HL-60 (cell line): ENCODE data around the gene ACYP2.

Experiments used
- DNase-seq, 2 experiments: peaks; one replicate each; pipeline ENCODE4 v3.0.0-alpha.2; 2010 to 2020; ENCODE audit warnings: low read depth in 1 of 2, low spot score in 1 of 2
- H3K27ac ChIP-seq: fragments of 250-450 bp; sonication (Bioruptor Pico); replicated peaks from 2 replicates; pipeline ENCODE4 v1.5.1; 2020; ENCODE audit warnings: mild to moderate bottlenecking, moderate library complexity
- H3K27me3 ChIP-seq: fragments of 250-450 bp; sonication (Bioruptor Pico); 2 replicates; pipeline ENCODE4 v1.5.1; 2021; ENCODE audit warnings: mild to moderate bottlenecking, moderate library complexity; ENCODE audit not compliant: insufficient read depth, poor library complexity, severe bottlenecking
- H3K4me3 ChIP-seq: replicated peaks from 2 replicates; pipeline ENCODE4 v1.5.1; 2011; ENCODE audit warnings: mild to moderate bottlenecking, control low read depth, low read length; ENCODE audit not compliant: insufficient read depth
- CTCF ChIP-seq: IDR thresholded peaks from one replicate; pipeline ENCODE4 v1.5.1; 2011; ENCODE audit warnings: low read length, control low read depth, inconsistent platforms; ENCODE audit not compliant: insufficient read depth
- GABPA ChIP-seq: IDR thresholded peaks from 2 replicates; pipeline ENCODE4 v1.6.1; 2012; ENCODE audit warnings: low read depth
- POLR2AphosphoS5 ChIP-seq: IDR thresholded peaks from 2 replicates; pipeline ENCODE4 v1.6.1; 2012; ENCODE audit warnings: low read depth
- REST ChIP-seq: IDR thresholded peaks from 2 replicates; pipeline ENCODE4 v1.6.1; 2012; ENCODE audit warnings: low read depth; ENCODE audit not compliant: insufficient replicate concordance
- SPI1 ChIP-seq: IDR thresholded peaks from 2 replicates; pipeline ENCODE4 v1.6.1; 2012; ENCODE audit warnings: low read depth, mild to moderate bottlenecking, borderline replicate concordance

The ACYP2 gene

GRCh38 chr2:54183972-54184371 lies 68.6 kb downstream of the ACYP2 start:
- no peak overlapping the region for H3K4me3 ChIP-seq
- no peak for TF ChIP-seq CTCF
- no peak for TF ChIP-seq SPI1
- TF ChIP-seq POLR2AphosphoS5 = no peak
- no peak for TF ChIP-seq GABPA
- no peak for TF ChIP-seq REST
- no peak overlapping the region for H3K27ac ChIP-seq

GRCh38 chr2:54185105-54185504 lies 69.7 kb downstream of the ACYP2 start:
- Histone ChIP-seq H3K27ac (no peak overlapping the region), H3K4me3 (no peak overlapping the region), H3K27me3 (no peaks in the 10 kb centered on the region)
- no peak for TF ChIP-seq POLR2AphosphoS5
- TF ChIP-seq SPI1 = no peak
- no peak for TF ChIP-seq CTCF
- TF ChIP-seq REST = no peak
- TF ChIP-seq GABPA = no peak
- no peak for DNase-seq

More at GRCh38 chr2:54183972-54184371, 68.6 kb downstream of the ACYP2 start:
- DNase-seq = no peak
- no peaks in the 10 kb centered on the region for H3K27me3 ChIP-seq

GRCh38 chr2:54187331-54187730 lies 71.9 kb downstream of the ACYP2 start:
- DNase-seq = no peak
- Histone ChIP-seq H3K4me3 (no peak overlapping the region), H3K27me3 (no peaks in the 10 kb centered on the region), H3K27ac (no peak overlapping the region)
- TF ChIP-seq SPI1 (no peak), GABPA (no peak), CTCF (no peak), REST (no peak), POLR2AphosphoS5 (no peak)
